K562 (cell line): ENCODE measurements around the gene PTCH1. TPM values are rescaled to one million over a fixed set of nuclear protein-coding genes. Genes with fewer than 3 reads are reported as not detected.

Experiments used
- ATAC-seq: fragments of 200-7000 bp; cut with Tn5 transposase; 3 replicates; pipeline ENCODE4 v1.9.1; 2020; ENCODE audit warnings: moderate library complexity
- BruUV-seq: library from RNA; stranded (reverse); fragments of 400-500 nt; replicated peaks from 2 replicates; lab custom pipeline; 2021; lab: Mats Ljungman, UMichigan
- CTCF ChIA-PET: fragments of 300-600 bp; formaldehyde crosslinking; extraction: SDS; loops from one replicate; lab custom pipeline; 2021; ENCODE audit warnings: low intra/inter-chr PET ratio; lab: Yijun Ruan, JAX
- POLR2A ChIA-PET: fragments of 300-600, 350-650 bp; sonication (Branson Sonifier 250); formaldehyde crosslinking; extraction: SDS; loops from one replicate; lab custom pipeline; 2021; ENCODE audit warnings: antibody characterized with exemption, inconsistent platforms; lab: Yijun Ruan, JAX
- DNase-seq, 4 experiments: peaks; one replicate each; pipeline versions ENCODE4 v3.0.0 to v3.0.0-alpha.2; 2011 to 2018; ENCODE audit warnings: low spot score in 3 of 4, mixed read lengths in 3 of 4; ENCODE audit errors: extremely low read depth in 1 of 4
- FAIRE-seq: peaks from 2 replicates; lab custom pipeline; 2011; peaks lifted over from hg19 to GRCh38; lab: Jason Lieb, UNC
- H2AFZ ChIP-seq: 2 replicates; pipeline ENCODE4 v1.6.0; 2011; ENCODE audit warnings: low read depth, low read length, control low read depth, inconsistent platforms
- H3K27ac ChIP-seq: fragments of 200-600 bp; 3 replicates; pipeline ENCODE4 v1.8.0; 2011; ENCODE audit warnings: low read depth, mild to moderate bottlenecking, control low read depth, inconsistent platforms, low read length, moderate library complexity, mixed read lengths; ENCODE audit errors: extremely low read depth
- H3K27me3 ChIP-seq, 2 experiments: fragments of 300-600 bp in 1 of 2; 2 replicates in 1 of 2; 3 replicates in 1 of 2; pipeline versions ENCODE4 v1.6.0 to v1.8.0; 2011; ENCODE audit warnings: inconsistent platforms in 2 of 2, low read length in 2 of 2, mild to moderate bottlenecking in 1 of 2, mixed read lengths in 1 of 2, moderate library complexity in 1 of 2; ENCODE audit not compliant: control insufficient read depth in 2 of 2, insufficient read depth in 2 of 2
- H3K36me3 ChIP-seq: fragments of 300-600 bp; 3 replicates; pipeline ENCODE4 v1.8.0; 2011; ENCODE audit warnings: mild to moderate bottlenecking, low read length, inconsistent platforms; ENCODE audit not compliant: control insufficient read depth, insufficient read depth
- H3K4me1 ChIP-seq, 2 experiments: fragments of 200-600 bp in 1 of 2; replicated peaks in 1 of 2; 2 replicates in 1 of 2; 3 replicates in 1 of 2; pipeline versions ENCODE4 v1.5.1 to v1.8.0; 2011; ENCODE audit warnings: inconsistent platforms in 2 of 2, low read length in 2 of 2, mild to moderate bottlenecking in 1 of 2, mixed read lengths in 1 of 2, moderate library complexity in 1 of 2; ENCODE audit not compliant: control insufficient read depth in 2 of 2, insufficient read depth in 2 of 2
- H3K4me2 ChIP-seq: 2 replicates; pipeline ENCODE4 v1.6.1; 2011; ENCODE audit warnings: low read length, control low read depth, inconsistent platforms, mixed read lengths; ENCODE audit not compliant: insufficient read depth
- H3K4me3 ChIP-seq: fragments of 200-600 bp; sonication (generic), shearing (Covaris generic); 2 replicates; pipeline ENCODE4 v1.5.1; 2016; ENCODE audit warnings: control low read depth, inconsistent platforms
- H3K79me2 ChIP-seq: fragments of 200-600 bp; 3 replicates; pipeline ENCODE4 v1.8.0; 2011; ENCODE audit warnings: low read length, inconsistent platforms; ENCODE audit not compliant: control insufficient read depth, insufficient read depth
- H3K9ac ChIP-seq, 2 experiments: 2 replicates each; pipeline versions ENCODE4 v1.6.0 to v1.6.1; 2011; ENCODE audit warnings: low read depth in 2 of 2, low read length in 2 of 2, control low read depth in 1 of 2, inconsistent platforms in 1 of 2, mild to moderate bottlenecking in 1 of 2, mixed read lengths in 1 of 2; ENCODE audit not compliant: insufficient read depth in 1 of 2
- H3K9me1 ChIP-seq: one replicate; pipeline ENCODE4 v1.6.0; 2011; ENCODE audit warnings: inconsistent platforms, mild to moderate bottlenecking, low read length, moderate library complexity; ENCODE audit not compliant: control insufficient read depth, insufficient read depth
- H3K9me3 ChIP-seq: replicated peaks from 2 replicates; pipeline ENCODE4 v1.5.1; 2011; ENCODE audit warnings: low read depth, low read length, inconsistent platforms; ENCODE audit not compliant: control insufficient read depth, insufficient read depth
- H4K20me1 ChIP-seq: replicated peaks from 2 replicates; pipeline ENCODE4 v1.6.1; 2011; ENCODE audit warnings: low read length, inconsistent platforms, mixed read lengths; ENCODE audit not compliant: control insufficient read depth, insufficient read depth
- FOXM1 ChIP-seq, 2 experiments: fragments of 450-650 bp in 1 of 2; sonication (generic) in 1 of 2; formaldehyde crosslinking in 1 of 2; IDR thresholded peaks; 2 replicates each; pipeline versions ENCODE4 v1.6.1 to v1.9.0; 2017 to 2022; ENCODE audit warnings: low read depth in 2 of 2, mild to moderate bottlenecking in 2 of 2, missing genetic modification reagents in 1 of 2, moderate library complexity in 1 of 2
- SMAD1 ChIP-seq: fragments of 150-350 bp; IDR thresholded peaks from 2 replicates; pipeline ENCODE4 v1.6.1; 2014; ENCODE audit warnings: low read length, low read depth; ENCODE audit not compliant: partially characterized antibody
- SMAD4 ChIP-seq: fragments of 250-450 bp; sonication (Bioruptor Pico); conservative IDR thresholded peaks from 2 replicates; pipeline ENCODE4 v1.8.0; 2021; ENCODE audit warnings: inconsistent platforms, mild to moderate bottlenecking, moderate library complexity
- TARDBP ChIP-seq: fragments of 450-650 bp; IDR thresholded peaks from 2 replicates; pipeline ENCODE4 v1.6.1; 2016
- THRAP3 ChIP-seq: fragments of 450-650 bp; IDR thresholded peaks from 2 replicates; pipeline ENCODE4 v1.6.1; 2016; ENCODE audit warnings: mild to moderate bottlenecking, inconsistent platforms, borderline replicate concordance
- ZNF77 ChIP-seq: fragments of 250-450 bp; sonication (Bioruptor Pico); IDR thresholded peaks from 2 replicates; pipeline ENCODE4 v1.5.0; 2020
- WGBS: fragments of 100-300 bp; shearing (Covaris generic); methylation state at CpG from one replicate; pipeline ENCODE4 v1.1.6; 2016; ENCODE audit warnings: low coverage, mixed read lengths; ENCODE audit not compliant: insufficient coverage; ENCODE audit errors: missing lambda C conversion rate; 5-methylcytosine and 5-hydroxymethylcytosine counted together
- in situ Hi-C: fragments of 300-500 bp; cut with MboI; formaldehyde crosslinking; loops from 4 replicates; pipeline ENCODE4 v1.15.0; 2018; ENCODE audit warnings: inconsistent platforms, mixed read lengths
- intact Hi-C: fragments of 100-400 bp; cut with micrococcal nuclease; formaldehyde crosslinking; loops from 2 replicates; pipeline ENCODE4 v1.14.2; 2022
- polyA plus RNA-seq, 8 experiments: library from polyadenylated mRNA; depleted of rRNA in 4 of 8; stranded (reverse) in 5 of 8; unstranded in 3 of 8; fragments of >200 nt; fragmentation: Nextera tagmentation in 2 of 8; fragmentation: Illumina TruSeq in 1 of 8; extraction: Ambion mirVana in 2 of 8; extraction: Trizol in 1 of 8; gene quantifications; 2 replicates each; pipeline versions ENCODE4 v1.2.1 to v1.2.3, GENCODE V29; 2011 to 2014; ENCODE audit warnings: inconsistent platforms in 1 of 8, missing spikeins in 1 of 8
- total RNA-seq, 7 experiments: library from RNA; depleted of rRNA in 6 of 7; stranded (reverse); fragments of >200 nt in 6 of 7; fragmentation: Illumina TruSeq in 2 of 7; extraction: Trizol in 2 of 7; gene quantifications; 2 replicates each; pipeline versions ENCODE4 v1.2.1 to v1.2.3, GENCODE V29; 2011 to 2021; ENCODE audit warnings: low replicate concordance in 1 of 7
- TF ChIP-seq, protein P1 (sequence below), 2 experiments: IDR thresholded peaks in 1 of 2; conservative IDR thresholded peaks in 1 of 2; 2 replicates each; pipeline ENCODE4 v1.6.1; 2016; ENCODE audit warnings: low read depth in 2 of 2, mild to moderate bottlenecking in 1 of 2, missing compliant biosample characterization in 1 of 2, missing genetic modification characterization in 1 of 2, moderate library complexity in 1 of 2
- TF ChIP-seq, protein P2 (sequence below): sonication (generic); formaldehyde crosslinking; IDR thresholded peaks from 2 replicates; pipeline ENCODE4 v1.8.0; 2022; ENCODE audit warnings: mild to moderate bottlenecking, missing genetic modification reagents
- TF ChIP-seq, protein P3 (sequence below): fragments of 450-650 bp; formaldehyde crosslinking; IDR thresholded peaks from 2 replicates; pipeline ENCODE4 v1.4.0; 2020; ENCODE audit warnings: mild to moderate bottlenecking, mixed read lengths
- TF ChIP-seq, protein P4 (sequence below): sonication (generic); formaldehyde crosslinking; IDR thresholded peaks from 2 replicates; pipeline ENCODE4 v1.8.0; 2022; ENCODE audit warnings: missing genetic modification reagents, mild to moderate bottlenecking, moderate library complexity, borderline replicate concordance

The PTCH1 gene
- total and polyA plus RNA-seq, 9 of the 15 experiments (the other 6 are each of a cell fraction or from before 2014, with no cell fraction given): 0.70 to 9.9 (median 3.8) TPM

DNA sequence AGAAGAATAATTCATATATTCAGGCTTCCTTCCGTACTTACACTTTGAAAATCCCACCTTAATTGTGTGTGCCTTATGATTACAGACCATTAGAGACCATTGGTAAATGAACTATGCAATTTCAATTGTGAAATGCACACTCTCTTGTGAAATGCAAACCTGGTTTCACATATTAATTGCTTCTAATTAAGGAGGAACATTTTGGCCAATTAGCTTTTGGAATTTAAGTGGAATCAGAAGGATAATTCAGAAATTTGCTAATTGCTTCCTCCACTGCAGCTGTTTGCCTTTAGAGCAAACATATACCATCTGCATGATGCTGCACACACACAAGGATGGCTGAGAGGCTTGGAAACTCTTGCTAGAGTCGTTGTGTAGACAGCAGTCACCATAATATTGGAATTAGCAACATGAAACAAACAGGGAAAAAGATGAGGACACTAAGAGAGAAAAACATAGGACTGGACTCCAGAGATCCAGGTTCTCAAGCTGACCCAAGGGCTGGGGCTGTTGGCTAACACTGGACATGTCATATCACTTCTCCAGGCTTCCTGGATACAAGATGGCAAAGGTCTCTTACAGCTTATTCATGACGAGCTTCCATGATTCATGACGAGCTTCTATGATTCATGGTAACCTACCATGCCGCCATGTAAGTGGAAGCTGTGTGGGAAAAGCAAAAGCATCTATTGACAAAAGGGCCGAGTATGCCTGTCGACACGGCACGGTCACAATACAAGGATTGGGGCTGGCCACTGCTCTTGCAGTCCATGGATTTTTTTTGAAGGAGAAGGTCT lies 78.0 kb downstream of the PTCH1 start:
- Histone ChIP-seq H3K36me3 (no peaks in the 10 kb centered on the region; the same call in 2 of the 3 replicates), H3K27me3 (no peaks in the 10 kb centered on the region), H3K4me3 (no peak overlapping the region), H3K4me2 (no peak overlapping the region), H3K27ac (no peak overlapping the region), H3K9me3 (no peaks in the 10 kb centered on the region), H4K20me1 (no peaks in the 10 kb centered on the region), H3K9ac (no peak overlapping the region), H2AFZ (no peak overlapping the region), H3K4me1 (peaks cover 10 to 13% of the 10 kb centered on the region in 2 experiments; a peak in 4 of 5 replicates), H3K79me2 (no peaks in the 10 kb centered on the region), H3K9me1 (no peaks in the 10 kb centered on the region)
- TF ChIP-seq, protein P1, sequence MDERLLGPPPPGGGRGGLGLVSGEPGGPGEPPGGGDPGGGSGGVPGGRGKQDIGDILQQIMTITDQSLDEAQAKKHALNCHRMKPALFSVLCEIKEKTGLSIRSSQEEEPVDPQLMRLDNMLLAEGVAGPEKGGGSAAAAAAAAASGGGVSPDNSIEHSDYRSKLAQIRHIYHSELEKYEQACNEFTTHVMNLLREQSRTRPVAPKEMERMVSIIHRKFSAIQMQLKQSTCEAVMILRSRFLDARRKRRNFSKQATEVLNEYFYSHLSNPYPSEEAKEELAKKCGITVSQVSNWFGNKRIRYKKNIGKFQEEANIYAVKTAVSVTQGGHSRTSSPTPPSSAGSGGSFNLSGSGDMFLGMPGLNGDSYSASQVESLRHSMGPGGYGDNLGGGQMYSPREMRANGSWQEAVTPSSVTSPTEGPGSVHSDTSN (CRISPR knock-in tag; IDR thresholded peaks at IDR 0.05; ENCODE audit: low read depth): no peak
- TF ChIP-seq, protein P1 (tag; conservative IDR thresholded peaks at IDR 0.05; ENCODE audit: low read depth): no peak
- TF ChIP-seq SMAD4 (CRISPR knock-in tag): no peak
- TF ChIP-seq, protein P2, sequence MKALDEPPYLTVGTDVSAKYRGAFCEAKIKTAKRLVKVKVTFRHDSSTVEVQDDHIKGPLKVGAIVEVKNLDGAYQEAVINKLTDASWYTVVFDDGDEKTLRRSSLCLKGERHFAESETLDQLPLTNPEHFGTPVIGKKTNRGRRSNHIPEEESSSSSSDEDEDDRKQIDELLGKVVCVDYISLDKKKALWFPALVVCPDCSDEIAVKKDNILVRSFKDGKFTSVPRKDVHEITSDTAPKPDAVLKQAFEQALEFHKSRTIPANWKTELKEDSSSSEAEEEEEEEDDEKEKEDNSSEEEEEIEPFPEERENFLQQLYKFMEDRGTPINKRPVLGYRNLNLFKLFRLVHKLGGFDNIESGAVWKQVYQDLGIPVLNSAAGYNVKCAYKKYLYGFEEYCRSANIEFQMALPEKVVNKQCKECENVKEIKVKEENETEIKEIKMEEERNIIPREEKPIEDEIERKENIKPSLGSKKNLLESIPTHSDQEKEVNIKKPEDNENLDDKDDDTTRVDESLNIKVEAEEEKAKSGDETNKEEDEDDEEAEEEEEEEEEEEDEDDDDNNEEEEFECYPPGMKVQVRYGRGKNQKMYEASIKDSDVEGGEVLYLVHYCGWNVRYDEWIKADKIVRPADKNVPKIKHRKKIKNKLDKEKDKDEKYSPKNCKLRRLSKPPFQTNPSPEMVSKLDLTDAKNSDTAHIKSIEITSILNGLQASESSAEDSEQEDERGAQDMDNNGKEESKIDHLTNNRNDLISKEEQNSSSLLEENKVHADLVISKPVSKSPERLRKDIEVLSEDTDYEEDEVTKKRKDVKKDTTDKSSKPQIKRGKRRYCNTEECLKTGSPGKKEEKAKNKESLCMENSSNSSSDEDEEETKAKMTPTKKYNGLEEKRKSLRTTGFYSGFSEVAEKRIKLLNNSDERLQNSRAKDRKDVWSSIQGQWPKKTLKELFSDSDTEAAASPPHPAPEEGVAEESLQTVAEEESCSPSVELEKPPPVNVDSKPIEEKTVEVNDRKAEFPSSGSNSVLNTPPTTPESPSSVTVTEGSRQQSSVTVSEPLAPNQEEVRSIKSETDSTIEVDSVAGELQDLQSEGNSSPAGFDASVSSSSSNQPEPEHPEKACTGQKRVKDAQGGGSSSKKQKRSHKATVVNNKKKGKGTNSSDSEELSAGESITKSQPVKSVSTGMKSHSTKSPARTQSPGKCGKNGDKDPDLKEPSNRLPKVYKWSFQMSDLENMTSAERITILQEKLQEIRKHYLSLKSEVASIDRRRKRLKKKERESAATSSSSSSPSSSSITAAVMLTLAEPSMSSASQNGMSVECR (CRISPR knock-in tag): no peak
- TF ChIP-seq TARDBP: no peak
- no peak for TF ChIP-seq ZNF77
- no peak for TF ChIP-seq SMAD1
- TF ChIP-seq, protein P3, sequence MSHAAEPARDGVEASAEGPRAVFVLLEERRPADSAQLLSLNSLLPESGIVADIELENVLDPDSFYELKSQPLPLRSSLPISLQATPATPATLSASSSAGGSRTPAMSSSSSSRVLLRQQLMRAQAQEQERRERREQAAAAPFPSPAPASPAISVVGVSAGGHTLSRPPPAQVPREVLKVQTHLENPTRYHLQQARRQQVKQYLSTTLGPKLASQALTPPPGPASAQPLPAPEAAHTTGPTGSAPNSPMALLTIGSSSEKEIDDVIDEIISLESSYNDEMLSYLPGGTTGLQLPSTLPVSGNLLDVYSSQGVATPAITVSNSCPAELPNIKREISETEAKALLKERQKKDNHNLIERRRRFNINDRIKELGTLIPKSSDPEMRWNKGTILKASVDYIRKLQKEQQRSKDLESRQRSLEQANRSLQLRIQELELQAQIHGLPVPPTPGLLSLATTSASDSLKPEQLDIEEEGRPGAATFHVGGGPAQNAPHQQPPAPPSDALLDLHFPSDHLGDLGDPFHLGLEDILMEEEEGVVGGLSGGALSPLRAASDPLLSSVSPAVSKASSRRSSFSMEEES (CRISPR knock-in tag): no peak
- no peak for TF ChIP-seq FOXM1 (IDR thresholded peaks at IDR 0.05; ENCODE audit: low read depth)
- no peak for TF ChIP-seq FOXM1 (CRISPR knock-in tag; IDR thresholded peaks at IDR 0.05; ENCODE audit: low read depth)
- TF ChIP-seq, protein P4, sequence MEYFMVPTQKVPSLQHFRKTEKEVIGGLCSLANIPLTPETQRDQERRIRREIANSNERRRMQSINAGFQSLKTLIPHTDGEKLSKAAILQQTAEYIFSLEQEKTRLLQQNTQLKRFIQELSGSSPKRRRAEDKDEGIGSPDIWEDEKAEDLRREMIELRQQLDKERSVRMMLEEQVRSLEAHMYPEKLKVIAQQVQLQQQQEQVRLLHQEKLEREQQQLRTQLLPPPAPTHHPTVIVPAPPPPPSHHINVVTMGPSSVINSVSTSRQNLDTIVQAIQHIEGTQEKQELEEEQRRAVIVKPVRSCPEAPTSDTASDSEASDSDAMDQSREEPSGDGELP (CRISPR knock-in tag): no peak
- TF ChIP-seq THRAP3: no peak
- no TSS peak for BruUV-seq
- ATAC-seq (no peak), DNase-seq (no peak), FAIRE-seq (no peak)
- in situ Hi-C loops: no loop called here
- intact Hi-C loops: loop anchor here (10.0 kb wide), 1 partner anchor 146 kb away; no protein-coding TSS in a partner anchor
- ChIA-PET POLR2A (no interaction called here), CTCF (no interaction called here)
- 56% methylated on average over 9 of the region's 9 CpGs for WGBS
